Hematopoietic multipotent progenitor cell treated with erythropoietin and hydrocortisone succinate and interleukin-3 and kit ligand, for 8 days (in vitro differentiated cells): ENCODE data around the gene FNBP1.
"Not testable (repeated sequence)": the region's sequence is repeated elsewhere in the genome, so short reads cannot be mapped to it uniquely, and the experiment has no call there.

Experiments
- DNase-seq: peaks from one replicate; pipeline ENCODE4 v3.0.0-alpha.2; 2015

Gene FNBP1

DNA sequence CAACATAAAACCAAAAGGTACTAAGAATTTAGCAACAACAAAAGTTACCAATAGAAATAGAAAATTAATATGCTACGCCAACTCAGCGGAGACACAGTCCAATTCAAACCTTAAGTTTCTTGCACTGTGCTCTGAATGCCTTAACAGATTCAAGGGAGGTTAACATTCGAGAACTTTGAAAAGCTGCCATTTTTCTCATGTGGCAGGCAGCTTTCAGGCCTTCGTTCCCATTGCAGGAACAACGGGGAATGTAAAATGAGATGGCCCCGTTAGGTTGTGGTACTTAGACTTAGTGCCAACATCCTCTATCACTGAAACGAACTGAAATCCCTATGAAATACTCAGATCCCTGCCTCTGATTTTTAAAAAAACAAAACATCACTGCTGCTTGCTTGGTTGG lies 22.4 kb downstream of the FNBP1 start:
- no peak for DNase-seq

DNA sequence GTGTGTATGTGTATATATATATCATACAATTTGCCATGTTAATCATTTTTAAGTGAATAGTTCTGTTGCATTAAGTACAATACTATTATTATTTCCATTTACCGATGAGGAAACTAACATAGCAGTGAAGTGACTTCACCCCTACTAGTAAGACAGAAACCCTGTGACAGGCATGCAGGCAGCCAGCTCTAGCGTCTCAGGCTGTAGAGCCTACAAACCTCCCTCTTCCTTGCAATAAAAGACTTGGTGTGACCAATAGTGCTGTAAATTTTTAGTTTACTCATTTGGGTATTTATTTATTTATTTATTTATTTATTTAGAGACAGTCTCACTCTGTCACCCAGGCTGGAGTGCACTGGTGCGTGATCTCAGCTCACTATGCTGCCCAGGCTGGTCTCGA lies 24.7 kb downstream of the FNBP1 start:
- no peak for DNase-seq

DNA sequence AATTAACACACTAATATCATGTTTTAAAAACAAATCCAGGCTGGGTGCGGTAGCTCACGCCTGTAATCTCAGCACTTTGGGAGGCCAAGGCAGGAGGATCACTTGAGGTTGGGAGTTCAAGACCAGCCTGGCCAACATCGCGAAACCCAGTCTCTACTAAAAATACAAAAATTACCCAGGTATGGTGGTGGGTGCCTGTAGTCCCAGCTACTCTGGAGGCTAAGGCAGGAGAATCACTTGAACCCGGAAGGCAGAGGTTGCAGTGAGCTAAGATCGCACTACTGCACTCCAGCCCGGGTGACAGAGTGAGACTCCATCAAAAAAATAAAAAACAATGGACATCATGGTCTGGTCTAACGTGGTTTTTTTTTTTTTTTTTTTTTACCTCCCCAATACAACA lies 25.5 kb downstream of the FNBP1 start:
- not testable (repeated sequence) for DNase-seq

DNA sequence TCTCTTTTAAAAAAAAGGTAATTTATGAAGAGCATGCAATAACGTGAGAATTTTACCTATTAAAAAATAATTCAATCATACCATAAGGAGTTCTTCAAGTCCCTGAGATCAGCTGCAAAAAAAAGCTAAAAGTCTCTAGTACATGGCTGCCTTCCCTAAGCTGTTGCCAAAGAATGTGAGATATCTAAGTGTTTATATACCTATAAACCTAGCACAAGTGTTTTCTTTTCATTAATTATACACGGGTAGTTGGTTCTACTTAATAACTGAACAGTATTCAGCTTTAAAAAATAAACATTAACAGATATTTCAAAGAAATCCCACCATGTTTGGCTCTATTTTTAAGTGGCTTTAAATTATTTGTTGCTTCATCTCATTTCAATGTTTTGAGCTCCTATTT lies 25.9 kb downstream of the FNBP1 start:
- no peak for DNase-seq

DNA sequence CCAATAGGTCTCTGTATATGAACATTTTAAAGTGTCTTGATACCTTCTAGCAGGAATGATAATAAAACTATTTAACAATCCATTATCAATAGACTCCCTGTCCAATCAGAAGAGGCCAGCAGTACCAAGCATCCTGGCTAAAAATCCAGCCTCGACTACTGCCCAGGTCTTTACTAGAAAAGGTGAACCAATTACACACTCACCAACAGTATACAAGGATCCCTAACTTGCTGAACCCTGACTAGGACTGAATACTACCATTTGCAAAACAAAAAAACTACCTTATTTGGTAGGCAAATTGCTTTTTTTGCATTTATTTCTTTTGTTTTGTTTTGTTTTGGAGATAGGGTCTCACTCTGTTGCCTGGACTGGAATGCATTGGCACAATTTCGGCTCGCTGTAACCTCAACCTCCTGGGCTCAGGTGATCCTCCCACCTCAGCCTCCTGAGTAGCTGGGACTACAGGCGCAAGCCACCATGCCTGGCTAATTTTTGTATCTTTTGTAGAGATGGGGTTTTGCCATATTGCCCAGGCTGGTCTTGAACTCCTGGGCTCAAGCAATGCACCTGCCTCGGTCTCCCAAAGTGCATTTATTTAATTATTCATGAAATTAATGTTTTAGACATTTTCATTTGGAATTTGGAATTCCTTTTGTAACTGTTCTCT lies 27.5 kb downstream of the FNBP1 start:
- DNase-seq, result no peak

DNA sequence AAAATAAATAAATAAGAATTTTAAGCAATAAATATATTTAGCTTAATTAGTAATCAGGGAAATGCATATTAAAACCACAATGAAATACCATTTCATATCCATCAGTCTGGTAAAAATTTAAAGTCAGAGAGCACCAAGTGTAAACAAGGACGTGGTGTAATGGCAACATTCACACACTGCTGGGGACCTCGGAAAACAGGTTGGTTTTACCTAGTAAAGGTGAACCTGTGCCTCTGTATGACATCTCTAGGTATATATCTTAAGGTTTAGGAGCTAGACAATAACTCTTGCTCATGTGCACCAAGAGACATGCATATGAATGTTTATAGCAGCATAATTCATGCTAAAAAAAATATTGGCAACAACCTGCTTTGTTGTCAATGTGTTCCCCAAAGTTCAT lies 29.7 kb downstream of the FNBP1 start:
- no peak for DNase-seq

DNA sequence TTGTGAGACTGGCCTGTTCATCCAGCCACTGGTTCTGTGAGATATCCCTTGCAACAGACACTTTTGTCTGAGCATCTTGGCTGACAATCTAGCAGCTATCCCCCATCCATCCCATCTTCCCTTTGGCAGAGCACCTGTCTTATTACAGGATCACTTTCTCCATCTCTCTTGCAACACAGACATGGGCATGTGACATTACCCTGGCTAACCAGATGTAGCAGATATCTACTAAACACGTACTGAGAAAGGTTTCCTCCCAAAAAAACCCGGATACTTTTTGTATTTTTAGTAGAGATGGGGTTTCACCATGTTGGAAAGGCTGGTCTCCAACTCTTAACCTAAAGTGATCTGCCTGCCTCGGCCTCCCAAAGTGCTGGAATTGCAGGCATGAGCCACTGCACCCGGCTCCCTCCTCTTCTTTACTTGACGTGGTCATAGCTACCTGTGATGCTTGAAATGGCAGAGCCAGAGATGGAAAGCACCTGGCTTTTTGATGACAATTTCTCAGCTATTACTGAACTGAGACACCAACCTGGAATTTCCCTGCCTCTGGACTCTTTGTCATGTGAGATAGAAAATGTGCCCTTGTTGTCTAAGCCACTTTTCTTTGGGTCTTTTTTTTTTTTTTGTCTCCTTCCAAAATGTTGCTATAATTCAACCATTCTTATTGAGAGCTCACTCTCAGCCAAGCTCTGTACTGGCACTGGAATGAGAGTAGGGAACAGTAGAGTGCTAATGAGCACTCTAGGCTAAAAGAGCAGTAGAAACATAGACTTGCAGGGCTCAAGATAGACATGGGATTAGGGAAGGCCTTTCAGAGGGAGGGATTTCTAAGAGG lies 32.6 kb downstream of the FNBP1 start:
- no peak for DNase-seq

DNA sequence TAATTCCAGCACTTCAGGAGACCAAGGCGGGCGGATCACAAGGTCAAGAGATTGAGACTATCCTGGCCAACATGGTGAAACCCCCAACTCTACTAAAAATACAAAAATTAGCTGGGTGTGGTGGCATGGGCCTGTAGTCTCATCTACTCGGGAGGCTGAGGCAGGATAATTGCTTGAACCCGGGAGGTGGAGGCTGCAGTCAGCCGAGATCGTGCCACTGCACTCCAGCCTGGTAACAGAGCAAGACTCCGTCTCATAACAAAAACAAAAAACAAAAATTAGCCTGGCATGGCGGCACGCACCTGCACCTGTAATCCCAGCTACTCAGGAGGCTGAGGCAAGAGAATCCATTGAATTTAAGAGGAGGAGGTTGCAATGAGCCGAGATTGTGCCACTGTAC lies 33.4 kb downstream of the FNBP1 start:
- DNase-seq, result not testable (repeated sequence)

DNA sequence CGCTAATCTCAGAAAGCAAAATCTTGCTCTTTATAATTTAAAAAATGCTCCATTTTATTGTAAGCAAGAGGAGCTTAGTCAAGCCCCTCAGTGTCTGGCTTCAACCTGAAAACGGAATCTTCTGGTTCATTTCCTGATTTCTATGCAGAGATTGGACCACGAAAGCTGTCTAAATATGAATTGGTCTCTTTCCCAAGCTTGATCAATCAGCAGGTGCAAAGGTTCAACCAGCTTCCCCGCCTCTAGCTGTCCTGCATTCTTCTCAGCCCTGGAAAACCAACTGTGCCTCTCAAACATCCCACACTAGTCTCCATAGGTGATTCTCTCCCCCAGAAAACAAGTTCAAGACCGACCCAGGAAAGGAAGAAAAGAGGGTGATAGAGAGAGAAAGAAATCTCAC lies 34.5 kb downstream of the FNBP1 start:
- no peak for DNase-seq

DNA sequence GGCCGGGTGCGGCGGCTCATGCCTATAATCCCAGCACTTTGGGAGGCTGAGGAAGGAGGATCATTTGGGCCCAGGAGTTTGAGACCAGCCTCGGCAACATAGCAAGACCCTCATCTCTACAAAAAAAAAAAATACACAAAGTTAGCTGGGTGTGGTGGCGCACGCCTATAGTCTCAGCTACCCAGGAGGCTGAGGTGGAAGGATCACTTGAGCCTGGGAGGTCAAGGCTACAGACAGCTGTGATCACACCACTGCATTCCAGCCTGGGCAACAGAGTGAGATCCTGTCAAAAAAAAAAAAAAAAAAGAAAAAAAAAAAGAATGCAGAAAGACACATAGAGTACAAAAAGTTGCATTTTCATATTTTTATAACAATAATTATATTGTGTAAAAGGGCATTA lies 36.0 kb downstream of the FNBP1 start:
- not testable (repeated sequence) for DNase-seq

DNA sequence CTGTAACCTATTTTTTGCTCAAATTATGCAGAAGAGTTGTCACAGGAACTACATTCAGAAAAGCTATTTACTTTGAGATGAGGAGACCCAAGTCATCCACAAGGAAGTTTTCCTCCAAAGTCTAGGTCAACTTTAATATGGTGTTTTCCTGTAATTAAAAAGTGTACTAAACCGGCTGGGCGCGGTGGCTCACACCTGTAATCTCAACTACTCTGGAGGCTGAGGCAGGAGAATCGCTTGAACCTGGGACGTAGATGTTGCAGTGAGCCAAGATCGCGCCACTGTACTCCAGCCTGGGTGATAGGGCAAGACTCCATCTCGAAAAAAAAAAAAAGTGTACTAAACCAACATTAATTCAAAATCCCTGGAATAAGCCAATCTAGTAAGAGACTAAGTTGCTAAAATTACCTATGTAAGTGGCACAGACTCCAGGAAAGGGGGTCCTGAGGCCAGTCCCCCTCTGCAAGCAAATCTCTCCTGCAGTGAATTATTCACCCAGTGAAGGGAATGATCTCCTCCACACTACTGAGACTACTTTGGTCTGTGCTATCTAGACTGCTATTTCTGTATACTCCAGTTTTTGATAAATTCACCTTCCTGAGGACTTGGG lies 38.9 kb downstream of the FNBP1 start:
- DNase-seq, result no peak

DNA sequence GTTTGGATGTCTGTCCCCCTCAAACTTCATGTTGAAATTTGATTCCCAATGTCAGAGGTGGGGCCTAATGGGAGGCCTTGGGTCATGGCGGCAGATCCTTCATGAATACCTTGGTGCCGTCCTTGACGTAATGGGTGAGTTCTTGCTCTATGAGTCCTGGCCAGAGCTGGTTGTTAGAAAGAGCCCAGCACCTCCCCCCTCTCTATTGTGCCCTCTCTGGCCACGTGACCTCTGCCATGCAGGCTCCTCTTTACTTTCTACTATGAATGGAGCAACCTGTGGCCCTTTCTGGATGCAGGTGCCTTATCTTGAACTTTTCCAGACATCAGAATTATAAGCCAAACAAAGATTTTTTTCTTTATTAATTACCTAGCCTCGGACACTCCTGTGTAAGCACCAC lies 40.7 kb downstream of the FNBP1 start:
- DNase-seq, result no peak

DNA sequence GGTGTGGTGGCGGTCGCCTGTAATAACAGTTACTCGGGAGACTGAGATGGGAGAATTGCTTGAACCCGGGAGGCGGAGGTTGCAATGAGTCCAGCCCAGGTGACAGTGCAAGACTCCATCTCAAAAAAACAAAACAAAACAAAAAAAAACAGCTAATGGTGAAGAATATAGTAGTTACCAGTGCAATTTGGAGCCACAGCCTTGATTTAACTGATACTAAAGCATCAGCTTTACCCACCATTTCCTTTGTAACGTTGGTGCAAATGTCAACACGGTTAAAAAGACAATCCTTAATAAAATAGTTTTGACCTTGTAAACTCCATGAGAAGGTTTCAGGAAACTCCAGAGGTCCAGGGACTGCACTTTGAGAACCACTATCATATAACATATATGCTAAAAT lies 41.8 kb downstream of the FNBP1 start:
- no peak for DNase-seq

DNA sequence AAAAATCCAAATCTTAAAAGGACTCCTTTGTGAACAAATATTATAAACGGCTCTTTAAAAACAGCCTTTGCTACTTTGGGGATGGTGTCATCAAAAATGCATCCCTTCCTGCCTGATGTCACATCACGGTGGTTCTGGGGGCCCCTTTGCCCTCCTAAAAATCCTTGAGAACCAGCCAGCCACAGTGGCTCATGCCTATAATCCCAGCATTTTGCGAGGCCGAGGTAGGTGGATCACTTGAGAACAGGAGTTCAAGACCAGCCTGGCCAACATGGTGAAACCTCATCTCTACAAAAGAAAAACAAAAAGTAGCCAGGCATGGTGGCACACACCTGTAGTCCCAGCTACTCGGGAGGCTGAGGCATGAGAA lies 43.9 kb downstream of the FNBP1 start:
- DNase-seq, result no peak

DNA sequence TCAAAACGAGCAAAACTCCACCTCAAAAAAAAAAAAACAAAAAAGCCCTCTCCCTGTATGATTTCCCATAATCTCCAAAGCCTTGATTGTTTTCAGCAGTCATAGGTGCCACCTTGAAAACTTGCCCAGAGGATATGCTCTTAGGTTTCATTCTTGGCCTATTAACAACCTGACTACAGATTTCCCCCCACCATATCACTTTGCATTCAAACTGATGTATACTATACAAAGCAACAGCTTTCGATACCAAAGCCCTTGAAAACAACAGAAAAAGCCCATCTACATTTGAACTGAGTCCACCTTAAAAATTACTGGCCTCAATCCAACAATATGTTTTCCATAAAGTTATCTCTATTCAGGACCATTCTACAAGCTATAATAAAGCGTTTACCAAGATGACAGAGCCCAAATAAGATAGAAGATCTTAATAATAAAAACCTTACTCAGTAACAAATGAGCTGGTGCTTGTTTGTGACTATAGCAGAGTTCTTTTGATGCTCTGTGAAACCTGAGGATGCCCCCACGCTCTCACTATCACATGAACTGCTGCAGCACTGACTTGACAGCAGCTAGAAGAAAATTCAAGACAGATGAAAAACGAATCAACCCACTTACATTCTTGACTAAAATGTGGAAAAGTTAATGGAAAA lies 44.4 kb downstream of the FNBP1 start:
- no peak for DNase-seq

DNA sequence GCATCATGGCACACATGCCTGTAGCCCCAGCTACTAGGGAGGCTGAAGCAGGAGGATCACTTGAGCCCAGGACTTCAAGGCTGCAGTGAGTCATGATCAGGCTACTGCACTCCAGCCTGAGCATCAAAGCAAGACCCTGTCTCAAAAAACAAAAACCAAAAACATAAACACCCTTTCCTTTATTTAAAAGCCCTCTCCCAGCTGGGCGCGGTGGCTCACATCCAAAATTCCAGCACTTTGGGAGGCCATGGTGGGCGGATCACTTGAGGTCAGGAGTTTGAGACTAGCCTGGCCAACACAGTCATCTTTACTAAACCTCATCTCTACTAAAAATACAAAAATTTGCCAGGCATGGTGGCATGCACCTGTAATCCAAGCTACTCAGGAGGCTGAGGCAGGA lies 45.3 kb downstream of the FNBP1 start:
- not testable (repeated sequence) for DNase-seq

DNA sequence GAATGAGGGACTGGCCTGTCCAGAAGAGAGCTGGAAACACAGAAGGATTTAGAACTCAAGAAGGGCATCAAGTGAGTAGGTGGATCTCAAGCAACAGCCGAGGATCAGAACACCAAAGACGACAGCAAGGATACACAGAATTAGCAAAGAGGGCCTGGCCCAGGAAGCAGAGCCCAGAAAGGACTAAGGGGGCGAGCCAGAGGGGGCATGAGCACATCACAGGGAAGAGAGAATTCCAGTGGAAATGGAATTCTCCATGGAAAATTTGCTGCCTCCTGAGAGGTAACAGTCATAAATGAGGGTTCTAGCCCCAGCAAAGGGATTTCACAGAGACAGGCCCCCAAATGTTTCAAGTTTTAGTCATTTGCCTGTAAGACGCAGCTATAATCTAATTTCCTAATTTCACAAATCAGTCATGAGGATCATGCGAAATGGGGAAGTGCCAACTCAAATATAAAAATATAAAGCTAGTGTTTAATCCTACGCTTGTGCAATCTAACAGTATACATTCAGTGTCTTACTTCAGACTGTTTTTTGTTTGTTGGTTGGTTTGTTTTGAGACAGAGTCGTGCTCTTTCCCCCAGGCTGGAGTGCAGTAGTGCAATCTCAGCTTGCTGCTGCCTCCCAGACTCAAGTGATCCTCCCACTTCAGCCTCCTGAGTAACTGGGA lies 46.7 kb downstream of the FNBP1 start:
- no peak for DNase-seq

DNA sequence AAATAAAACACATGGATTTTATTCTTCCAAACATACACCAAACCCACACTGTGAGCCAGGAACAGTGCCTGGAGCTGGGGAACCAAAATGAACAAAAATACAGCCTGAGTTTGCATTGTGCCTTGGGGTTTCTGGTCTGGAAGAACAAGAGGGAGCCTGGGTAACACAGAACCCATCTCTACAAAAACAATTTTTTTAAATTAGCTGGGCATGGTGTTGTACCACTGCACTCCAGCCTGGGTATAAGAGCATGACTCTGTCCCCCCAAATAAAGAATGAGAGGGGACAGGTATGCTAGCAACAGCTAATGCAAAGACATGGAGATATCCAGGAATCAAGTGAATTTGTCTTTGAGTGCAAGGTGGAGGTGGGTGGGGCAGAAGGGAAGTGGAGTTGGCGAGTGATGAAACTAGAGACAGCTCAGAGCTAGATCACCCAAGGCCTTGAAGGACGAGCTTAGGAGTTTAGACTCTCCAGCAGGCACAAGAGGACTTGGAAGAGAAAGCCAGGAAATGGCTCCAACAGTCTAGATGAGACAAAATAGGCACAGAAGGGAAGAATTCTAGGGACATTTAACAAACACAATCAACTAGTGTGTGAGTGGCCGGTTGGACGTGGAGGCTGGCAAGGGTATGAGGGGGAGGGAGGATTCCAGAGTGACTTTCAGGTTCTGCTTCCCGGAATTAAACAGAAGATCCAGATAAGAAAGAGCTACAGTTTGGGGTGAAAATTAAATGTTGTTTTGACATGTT lies 47.4 kb downstream of the FNBP1 start:
- peak; percentile 54 for DNase-seq

DNA sequence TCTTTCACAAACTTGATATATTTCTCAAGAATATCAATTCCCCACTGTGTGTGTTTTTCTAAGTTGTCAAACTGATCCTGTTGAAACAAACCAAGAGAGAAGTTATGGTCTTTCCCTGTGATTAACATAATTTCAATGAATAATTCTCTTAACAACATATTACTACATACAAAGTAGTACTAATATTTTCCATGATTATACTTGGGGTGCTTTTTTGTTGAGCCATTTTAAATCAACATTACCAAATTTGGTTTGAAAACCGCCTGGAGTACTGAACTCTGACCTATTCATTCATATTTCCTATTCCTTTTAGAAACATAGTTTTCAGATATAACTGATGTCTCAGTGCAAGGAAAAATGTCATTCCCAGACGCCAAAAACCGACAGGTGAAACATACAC lies 48.1 kb downstream of the FNBP1 start:
- DNase-seq, result no peak

DNA sequence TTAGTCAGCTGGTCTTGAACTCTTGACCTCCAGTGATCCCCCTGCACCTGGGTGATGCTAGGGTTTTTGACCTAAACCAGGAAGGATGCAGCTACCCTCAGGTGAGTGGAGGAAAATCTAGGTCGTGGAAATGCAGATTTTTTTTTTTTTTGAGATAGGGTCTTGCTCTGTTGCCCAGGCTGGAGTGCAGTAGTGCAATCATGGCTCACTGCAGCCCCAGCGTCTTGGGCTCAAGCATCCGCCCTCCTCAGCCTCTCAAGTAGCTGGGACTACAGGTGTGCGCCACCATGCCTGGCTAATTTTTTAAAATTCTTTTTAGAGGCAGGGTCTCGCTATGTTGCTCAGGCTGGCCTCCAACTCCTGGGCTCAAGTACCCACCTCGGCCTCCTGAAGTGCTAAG lies 51.9 kb downstream of the FNBP1 start:
- DNase-seq, result not testable (repeated sequence)

DNA sequence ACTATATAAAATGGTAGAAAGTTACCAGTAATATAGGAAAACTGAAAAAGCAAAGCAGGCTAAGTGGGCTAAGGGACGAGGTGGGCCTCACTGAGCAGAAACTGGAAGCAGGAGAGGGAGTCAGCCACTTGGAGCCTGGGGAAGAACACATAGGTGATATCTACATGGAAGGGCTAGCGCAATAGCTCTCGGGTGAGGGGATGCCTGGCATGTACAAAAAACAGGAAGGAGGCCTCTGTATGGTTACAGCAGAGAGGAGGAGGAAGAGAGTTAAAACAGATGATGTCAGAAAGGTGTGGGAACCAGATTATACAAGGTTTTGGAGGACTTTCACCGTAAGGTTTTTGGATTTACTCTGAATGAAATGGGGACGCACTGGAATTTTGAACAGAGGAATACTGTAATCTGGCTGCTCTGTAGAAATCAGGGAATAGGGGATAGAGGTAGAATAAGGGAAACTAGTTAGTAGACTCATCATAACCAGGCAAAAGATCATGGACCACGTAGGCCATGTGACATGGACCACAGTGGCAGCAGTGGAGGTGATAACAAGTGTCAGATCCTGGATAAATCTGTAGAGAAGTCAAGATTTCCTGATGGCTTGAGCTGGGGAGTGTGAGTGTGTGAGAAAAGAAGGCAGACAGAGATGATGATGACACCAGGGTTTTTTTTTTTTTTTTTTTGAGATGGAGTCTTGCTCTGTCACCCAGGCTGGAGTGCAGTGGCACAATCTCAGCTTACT lies 52.5 kb downstream of the FNBP1 start:
- no peak for DNase-seq

DNA sequence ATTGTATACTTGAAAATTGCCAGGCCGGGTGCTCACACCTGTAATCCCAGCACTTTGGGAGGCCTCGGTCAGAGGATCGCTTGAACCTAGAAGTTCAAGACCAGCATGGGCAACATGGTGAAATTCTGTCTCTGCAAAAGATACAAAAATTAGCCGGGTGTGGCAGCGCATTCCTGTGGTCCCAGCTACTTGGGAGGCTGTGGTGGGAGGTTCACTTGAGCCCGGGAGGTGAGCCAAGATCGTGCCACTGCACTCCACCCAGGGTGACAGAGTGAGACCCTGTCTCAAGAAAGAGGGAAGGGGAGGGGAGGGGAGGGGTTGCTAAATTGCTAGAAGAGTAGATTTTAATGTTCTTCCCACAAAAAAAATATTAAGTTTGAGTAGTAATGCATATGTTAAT lies 53.2 kb downstream of the FNBP1 start:
- DNase-seq, result no peak
